Neural progenitor cell (in vitro differentiated cells): ENCODE data around the gene POU6F2. TPM values are rescaled to one million over a fixed set of nuclear protein-coding genes. Genes with fewer than 3 reads are reported as not detected.

Source experiments
- DNase-seq: peaks from one replicate; pipeline ENCODE4 v3.0.0-alpha.2; 2016; ENCODE audit warnings: low spot score
- H2AFZ ChIP-seq: fragments of 200-600 bp; sonication (generic); replicated peaks from 2 replicates; pipeline ENCODE4 v1.6.1; 2016; ENCODE audit warnings: antibody characterized with exemption
- H3F3A ChIP-seq: fragments of 200-600 bp; sonication (generic); 2 replicates; pipeline ENCODE4 v1.6.1; 2016; ENCODE audit warnings: antibody characterized with exemption, low read depth
- H3K27ac ChIP-seq: fragments of 200-600 bp; sonication (generic); 2 replicates; pipeline ENCODE4 v1.5.1; 2016; ENCODE audit warnings: mild to moderate bottlenecking
- H3K27me3 ChIP-seq: fragments of 200-600 bp; sonication (generic); 2 replicates; pipeline ENCODE4 v1.6.1; 2016; ENCODE audit warnings: mild to moderate bottlenecking, moderate library complexity
- H3K36me3 ChIP-seq: fragments of 200-600 bp; sonication (generic); 2 replicates; pipeline ENCODE4 v1.5.1; 2016
- H3K4me1 ChIP-seq: fragments of 200-600 bp; sonication (generic); 2 replicates; pipeline ENCODE4 v1.6.1; 2016; ENCODE audit warnings: mixed run types
- H3K4me2 ChIP-seq: fragments of 200-600 bp; sonication (generic); 2 replicates; pipeline ENCODE4 v1.6.1; 2016
- H3K4me3 ChIP-seq: fragments of 200-600 bp; sonication (generic); 2 replicates; pipeline ENCODE4 v1.5.1; 2016
- H3K79me2 ChIP-seq: fragments of 200-600 bp; sonication (generic); 2 replicates; pipeline ENCODE4 v1.6.1; 2016; ENCODE audit warnings: low read depth
- H3K9ac ChIP-seq: fragments of 200-600 bp; sonication (generic); 2 replicates; pipeline ENCODE4 v1.6.1; 2016
- H3K9me3 ChIP-seq: fragments of 200-600 bp; sonication (generic); 2 replicates; pipeline ENCODE4 v1.5.1; 2016; ENCODE audit warnings: low read depth
- H4K20me1 ChIP-seq: fragments of 200-600 bp; sonication (generic); 2 replicates; pipeline ENCODE4 v1.6.1; 2016; ENCODE audit warnings: low read depth
- H3K27ac Mint-ChIP-seq: 3 replicates; pipeline ENCODE4 v1.8.0; 2021; ENCODE audit warnings: mixed read lengths
- H3K27me3 Mint-ChIP-seq: 2 replicates; pipeline ENCODE4 v1.8.0; 2022; ENCODE audit warnings: low read depth, mild to moderate bottlenecking, inconsistent platforms, moderate library complexity, mixed read lengths; ENCODE audit not compliant: insufficient read depth
- H3K36me3 Mint-ChIP-seq: 3 replicates; pipeline ENCODE4 v1.8.0; 2021; ENCODE audit warnings: mixed read lengths
- H3K4me1 Mint-ChIP-seq: 3 replicates; pipeline ENCODE4 v1.8.0; 2021; ENCODE audit warnings: mixed read lengths
- H3K4me3 Mint-ChIP-seq: 3 replicates; pipeline ENCODE4 v1.8.0; 2021; ENCODE audit warnings: mild to moderate bottlenecking, moderate library complexity, mixed read lengths
- H3K9me3 Mint-ChIP-seq: 3 replicates; pipeline ENCODE4 v1.8.0; 2020; ENCODE audit warnings: mixed read lengths
- EZH2 ChIP-seq: fragments of 200-600 bp; sonication (generic); IDR thresholded peaks from 2 replicates; pipeline ENCODE4 v1.6.1; 2017; ENCODE audit warnings: antibody characterized with exemption, mild to moderate bottlenecking, moderate library complexity
- EZH2phosphoT487 ChIP-seq: fragments of 200-600 bp; sonication (generic); IDR thresholded peaks from 2 replicates; pipeline ENCODE4 v1.6.1; 2017; ENCODE audit warnings: antibody characterized with exemption
- total RNA-seq: library from RNA; depleted of rRNA; stranded (reverse); fragments of >200 nt; gene quantifications from 2 replicates; pipeline ENCODE4 v1.2.3, GENCODE V29; 2015; ENCODE audit warnings: low replicate concordance
- TF ChIP-seq, protein P1 (sequence below): fragments of 200-600 bp; sonication (generic); IDR thresholded peaks from 2 replicates; pipeline ENCODE4 v1.5.1; 2017; ENCODE audit warnings: antibody characterized with exemption, mild to moderate bottlenecking

The POU6F2 gene
- total RNA-seq, 1 donor from 2014 or later: 3.4 TPM

DNA sequence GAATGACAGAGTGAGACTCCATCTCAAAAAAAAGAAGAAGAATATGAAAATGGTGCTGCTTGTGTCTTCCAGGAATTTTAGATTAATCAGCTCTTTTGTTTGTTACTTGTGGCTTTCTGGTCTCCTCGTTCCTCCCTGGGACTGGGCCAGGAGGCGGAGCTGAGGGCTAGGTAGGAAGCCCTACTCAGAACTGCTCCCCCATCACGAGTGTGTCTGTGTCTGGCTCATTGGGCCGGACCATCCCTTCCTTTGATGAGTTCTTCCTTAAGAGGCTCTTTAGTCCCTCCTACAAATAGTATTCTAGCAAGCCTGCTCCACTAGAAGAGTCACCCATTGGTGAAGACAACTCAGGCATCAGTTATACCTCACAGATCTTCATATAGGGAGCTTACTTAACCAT, 531.7 kb downstream of the POU6F2 start:
- Histone ChIP-seq H4K20me1 (no peaks in the 10 kb centered on the region), H3K4me1 (no peaks in the 10 kb centered on the region), H3K36me3 (no peaks in the 10 kb centered on the region), H3K27ac (no peak overlapping the region), H3K9ac (no peak overlapping the region), H3K4me3 (no peak overlapping the region), H3K27me3 (no peaks in the 10 kb centered on the region), H3K79me2 (no peaks in the 10 kb centered on the region), H2AFZ (no peak overlapping the region), H3K4me2 (no peak overlapping the region), H3F3A (no peaks in the 10 kb centered on the region), H3K9me3 (no peaks in the 10 kb centered on the region)
- no peaks in the 10 kb centered on the region for H3K9me3 Mint-ChIP-seq
- H3K27ac Mint-ChIP-seq: no peak overlapping the region
- H3K36me3 Mint-ChIP-seq: no peaks in the 10 kb centered on the region
- no peak overlapping the region for H3K4me3 Mint-ChIP-seq
- H3K27me3 Mint-ChIP-seq: peaks cover 5% of the 10 kb centered on the region
- TF ChIP-seq EZH2phosphoT487 (no peak), EZH2 (no peak)
- TF ChIP-seq, protein P1, sequence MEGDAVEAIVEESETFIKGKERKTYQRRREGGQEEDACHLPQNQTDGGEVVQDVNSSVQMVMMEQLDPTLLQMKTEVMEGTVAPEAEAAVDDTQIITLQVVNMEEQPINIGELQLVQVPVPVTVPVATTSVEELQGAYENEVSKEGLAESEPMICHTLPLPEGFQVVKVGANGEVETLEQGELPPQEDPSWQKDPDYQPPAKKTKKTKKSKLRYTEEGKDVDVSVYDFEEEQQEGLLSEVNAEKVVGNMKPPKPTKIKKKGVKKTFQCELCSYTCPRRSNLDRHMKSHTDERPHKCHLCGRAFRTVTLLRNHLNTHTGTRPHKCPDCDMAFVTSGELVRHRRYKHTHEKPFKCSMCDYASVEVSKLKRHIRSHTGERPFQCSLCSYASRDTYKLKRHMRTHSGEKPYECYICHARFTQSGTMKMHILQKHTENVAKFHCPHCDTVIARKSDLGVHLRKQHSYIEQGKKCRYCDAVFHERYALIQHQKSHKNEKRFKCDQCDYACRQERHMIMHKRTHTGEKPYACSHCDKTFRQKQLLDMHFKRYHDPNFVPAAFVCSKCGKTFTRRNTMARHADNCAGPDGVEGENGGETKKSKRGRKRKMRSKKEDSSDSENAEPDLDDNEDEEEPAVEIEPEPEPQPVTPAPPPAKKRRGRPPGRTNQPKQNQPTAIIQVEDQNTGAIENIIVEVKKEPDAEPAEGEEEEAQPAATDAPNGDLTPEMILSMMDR: no peak
- DNase-seq: no peak
- H3K4me1 Mint-ChIP-seq: no peaks in the 10 kb centered on the region

- Histone ChIP-seq H3K79me2 (no peaks in the 10 kb centered on the region), H4K20me1 (no peaks in the 10 kb centered on the region), H3K27me3 (no peaks in the 10 kb centered on the region), H2AFZ (no peak overlapping the region), H3K9me3 (no peaks in the 10 kb centered on the region), H3K4me3 (no peak overlapping the region), H3K27ac (no peak overlapping the region), H3K4me2 (no peak overlapping the region), H3F3A (no peaks in the 10 kb centered on the region), H3K9ac (no peak overlapping the region), H3K36me3 (no peaks in the 10 kb centered on the region), H3K4me1 (no peaks in the 10 kb centered on the region)
- no peak overlapping the region for H3K27ac Mint-ChIP-seq
- TF ChIP-seq EZH2 (no peak), EZH2phosphoT487 (no peak)
- TF ChIP-seq, protein P1: no peak
- no peak overlapping the region for H3K4me3 Mint-ChIP-seq
- peaks cover 5% of the 10 kb centered on the region for H3K27me3 Mint-ChIP-seq
- H3K36me3 Mint-ChIP-seq: no peaks in the 10 kb centered on the region
- no peaks in the 10 kb centered on the region for H3K9me3 Mint-ChIP-seq
- no peaks in the 10 kb centered on the region for H3K4me1 Mint-ChIP-seq
- DNase-seq: no peak
Measured at GRCh38 chr7:39509912-39510311, 532.2 kb downstream of the POU6F2 start.

- H3K27me3 ChIP-seq: no peaks in the 10 kb centered on the region
- no peak overlapping the region for H2AFZ ChIP-seq
- H3K4me3 ChIP-seq: no peak overlapping the region
- H3K4me1 ChIP-seq: no peaks in the 10 kb centered on the region
- H3K9me3 Mint-ChIP-seq: no peaks in the 10 kb centered on the region
- no peak overlapping the region for H3K9ac ChIP-seq
- H4K20me1 ChIP-seq: no peaks in the 10 kb centered on the region
- no peaks in the 10 kb centered on the region for H3K79me2 ChIP-seq
- no peak overlapping the region for H3K4me3 Mint-ChIP-seq
- H3K4me2 ChIP-seq: no peak overlapping the region
- no peaks in the 10 kb centered on the region for H3K9me3 ChIP-seq
- H3F3A ChIP-seq: no peaks in the 10 kb centered on the region
- no peaks in the 10 kb centered on the region for H3K4me1 Mint-ChIP-seq
- TF ChIP-seq, protein P1: no peak
- TF ChIP-seq EZH2phosphoT487: no peak
- TF ChIP-seq EZH2: no peak
- H3K27me3 Mint-ChIP-seq: peaks cover 5% of the 10 kb centered on the region
- H3K36me3 Mint-ChIP-seq: no peaks in the 10 kb centered on the region
- DNase-seq: no peak
- H3K36me3 ChIP-seq: no peaks in the 10 kb centered on the region
- H3K27ac ChIP-seq: no peak overlapping the region
- H3K27ac Mint-ChIP-seq: no peak overlapping the region
Measured at GRCh38 chr7:39510864-39511354, 533.2 kb downstream of the POU6F2 start.
